RWPE2 (cell line): ENCODE results near the gene NALCN.

Experiments
- ATAC-seq: fragments of 200-7000 bp; cut with Tn5 transposase; 3 replicates; pipeline ENCODE4 v1.9.1; 2021; ENCODE audit warnings: low read depth
- DNase-seq: peaks from one replicate; pipeline ENCODE4 v3.0.0-alpha.2; 2020; ENCODE audit warnings: low spot score
- H3K27ac ChIP-seq: fragments of 450-650 bp; 2 replicates; pipeline ENCODE4 v1.5.1; 2017; ENCODE audit warnings: mild to moderate bottlenecking; ENCODE audit not compliant: poor library complexity, severe bottlenecking
- H3K27me3 ChIP-seq: fragments of 250-450 bp; sonication (Bioruptor Pico); 2 replicates; pipeline ENCODE4 v1.5.1; 2021; ENCODE audit warnings: mild to moderate bottlenecking, moderate library complexity; ENCODE audit not compliant: insufficient read depth, poor library complexity, severe bottlenecking
- H3K36me3 ChIP-seq: fragments of 250-450 bp; sonication (Bioruptor Pico); 2 replicates; pipeline ENCODE4 v1.5.1; 2020; ENCODE audit warnings: low read depth, mild to moderate bottlenecking, moderate library complexity
- H3K4me1 ChIP-seq: fragments of 250-450 bp; sonication (Bioruptor Pico); 2 replicates; pipeline ENCODE4 v1.5.1; 2021; ENCODE audit warnings: mild to moderate bottlenecking, moderate library complexity; ENCODE audit not compliant: insufficient read depth, poor library complexity, severe bottlenecking
- H3K4me3 ChIP-seq: fragments of 250-450 bp; sonication (Bioruptor Pico); 2 replicates; pipeline ENCODE4 v1.5.1; 2021; ENCODE audit warnings: mild to moderate bottlenecking, moderate library complexity; ENCODE audit not compliant: severe bottlenecking
- H3K9me3 ChIP-seq: fragments of 250-450 bp; sonication (Bioruptor Pico); 2 replicates; pipeline ENCODE4 v1.5.1; 2021; ENCODE audit warnings: mild to moderate bottlenecking, moderate library complexity; ENCODE audit not compliant: severe bottlenecking
- TF ChIP-seq, protein P1 (sequence below): fragments of 450-650 bp; IDR thresholded peaks from one replicate; pipeline ENCODE4 v1.5.1; 2017; ENCODE audit warnings: mild to moderate bottlenecking, moderate library complexity; ENCODE audit not compliant: poor library complexity, severe bottlenecking

Gene NALCN

GRCh38 chr13:101202590-101202989 is 213.7 kb downstream of the NALCN start:
- TF ChIP-seq, protein P1, sequence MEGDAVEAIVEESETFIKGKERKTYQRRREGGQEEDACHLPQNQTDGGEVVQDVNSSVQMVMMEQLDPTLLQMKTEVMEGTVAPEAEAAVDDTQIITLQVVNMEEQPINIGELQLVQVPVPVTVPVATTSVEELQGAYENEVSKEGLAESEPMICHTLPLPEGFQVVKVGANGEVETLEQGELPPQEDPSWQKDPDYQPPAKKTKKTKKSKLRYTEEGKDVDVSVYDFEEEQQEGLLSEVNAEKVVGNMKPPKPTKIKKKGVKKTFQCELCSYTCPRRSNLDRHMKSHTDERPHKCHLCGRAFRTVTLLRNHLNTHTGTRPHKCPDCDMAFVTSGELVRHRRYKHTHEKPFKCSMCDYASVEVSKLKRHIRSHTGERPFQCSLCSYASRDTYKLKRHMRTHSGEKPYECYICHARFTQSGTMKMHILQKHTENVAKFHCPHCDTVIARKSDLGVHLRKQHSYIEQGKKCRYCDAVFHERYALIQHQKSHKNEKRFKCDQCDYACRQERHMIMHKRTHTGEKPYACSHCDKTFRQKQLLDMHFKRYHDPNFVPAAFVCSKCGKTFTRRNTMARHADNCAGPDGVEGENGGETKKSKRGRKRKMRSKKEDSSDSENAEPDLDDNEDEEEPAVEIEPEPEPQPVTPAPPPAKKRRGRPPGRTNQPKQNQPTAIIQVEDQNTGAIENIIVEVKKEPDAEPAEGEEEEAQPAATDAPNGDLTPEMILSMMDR: no peak
- Histone ChIP-seq H3K27ac (no peak overlapping the region), H3K27me3 (no peaks in the 10 kb centered on the region), H3K4me1 (no peaks in the 10 kb centered on the region), H3K36me3 (no peaks in the 10 kb centered on the region), H3K4me3 (no peak overlapping the region), H3K9me3 (no peaks in the 10 kb centered on the region)
- ATAC-seq (no peak), DNase-seq (no peak)

- H3K4me3 ChIP-seq: no peak overlapping the region
- no peaks in the 10 kb centered on the region for H3K36me3 ChIP-seq
- TF ChIP-seq, protein P1: no peak
- H3K9me3 ChIP-seq: no peaks in the 10 kb centered on the region
- DNase-seq: no peak
- H3K27me3 ChIP-seq: no peaks in the 10 kb centered on the region
- no peak overlapping the region for H3K27ac ChIP-seq
- no peak for ATAC-seq
- no peaks in the 10 kb centered on the region for H3K4me1 ChIP-seq
Measured at GRCh38 chr13:101190976-101191375, 225.3 kb downstream of the NALCN start.

- no peak overlapping the region for H3K4me3 ChIP-seq
- TF ChIP-seq, protein P1: no peak
- H3K9me3 ChIP-seq: no peaks in the 10 kb centered on the region
- H3K27ac ChIP-seq: no peak overlapping the region
- no peaks in the 10 kb centered on the region for H3K36me3 ChIP-seq
- DNase-seq: no peak
- H3K4me1 ChIP-seq: no peaks in the 10 kb centered on the region
- no peak for ATAC-seq
- H3K27me3 ChIP-seq: no peaks in the 10 kb centered on the region
Measured at GRCh38 chr13:101190337-101190736, 226.0 kb downstream of the NALCN start.

GRCh38 chr13:101185606-101186005 is 230.7 kb downstream of the NALCN start:
- Histone ChIP-seq H3K27ac (no peak overlapping the region), H3K4me1 (no peaks in the 10 kb centered on the region), H3K27me3 (no peaks in the 10 kb centered on the region), H3K36me3 (no peaks in the 10 kb centered on the region), H3K4me3 (no peak overlapping the region), H3K9me3 (no peaks in the 10 kb centered on the region)
- TF ChIP-seq, protein P1: no peak
- ATAC-seq (no peak), DNase-seq (no peak)

DNA sequence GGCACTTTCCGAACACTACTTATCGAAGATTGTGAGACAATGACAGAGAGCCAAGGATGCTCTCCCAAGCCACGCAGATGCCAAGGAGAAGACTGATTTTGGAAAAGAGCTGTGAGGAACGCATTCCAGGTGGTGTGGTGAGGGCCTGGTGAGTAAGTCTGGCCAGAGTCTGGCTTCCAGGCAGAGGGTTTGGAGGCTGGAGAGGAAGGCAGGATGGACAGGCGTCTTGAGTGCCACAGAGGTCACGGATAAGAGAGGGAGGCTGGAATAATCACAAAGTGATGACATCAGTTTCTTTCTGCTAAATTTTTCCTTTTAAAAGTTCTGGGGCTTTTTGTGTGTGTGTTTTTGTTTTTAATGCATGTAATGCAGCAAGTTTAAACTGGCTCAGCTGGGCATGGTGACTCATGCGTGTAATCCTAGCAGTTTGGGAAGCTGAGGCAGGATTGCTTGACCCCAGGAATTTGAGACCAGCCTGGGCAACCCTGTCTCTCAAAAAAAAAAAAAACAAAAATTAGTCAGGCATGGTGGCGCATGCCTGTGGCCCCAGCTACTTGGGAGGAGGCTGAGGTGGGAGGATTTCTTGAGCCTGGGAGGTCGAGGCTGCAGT is 235.1 kb downstream of the NALCN start:
- no peaks in the 10 kb centered on the region for H3K9me3 ChIP-seq
- ATAC-seq: no peak; the same call in 2 of the 3 replicates
- TF ChIP-seq, protein P1: no peak
- no peak for DNase-seq
- H3K27me3 ChIP-seq: no peaks in the 10 kb centered on the region
- H3K27ac ChIP-seq: no peak overlapping the region
- H3K4me1 ChIP-seq: no peaks in the 10 kb centered on the region
- no peak overlapping the region for H3K4me3 ChIP-seq
- no peaks in the 10 kb centered on the region for H3K36me3 ChIP-seq
